ENCODE results near the gene PRSS56.

Gene PRSS56

DNA sequence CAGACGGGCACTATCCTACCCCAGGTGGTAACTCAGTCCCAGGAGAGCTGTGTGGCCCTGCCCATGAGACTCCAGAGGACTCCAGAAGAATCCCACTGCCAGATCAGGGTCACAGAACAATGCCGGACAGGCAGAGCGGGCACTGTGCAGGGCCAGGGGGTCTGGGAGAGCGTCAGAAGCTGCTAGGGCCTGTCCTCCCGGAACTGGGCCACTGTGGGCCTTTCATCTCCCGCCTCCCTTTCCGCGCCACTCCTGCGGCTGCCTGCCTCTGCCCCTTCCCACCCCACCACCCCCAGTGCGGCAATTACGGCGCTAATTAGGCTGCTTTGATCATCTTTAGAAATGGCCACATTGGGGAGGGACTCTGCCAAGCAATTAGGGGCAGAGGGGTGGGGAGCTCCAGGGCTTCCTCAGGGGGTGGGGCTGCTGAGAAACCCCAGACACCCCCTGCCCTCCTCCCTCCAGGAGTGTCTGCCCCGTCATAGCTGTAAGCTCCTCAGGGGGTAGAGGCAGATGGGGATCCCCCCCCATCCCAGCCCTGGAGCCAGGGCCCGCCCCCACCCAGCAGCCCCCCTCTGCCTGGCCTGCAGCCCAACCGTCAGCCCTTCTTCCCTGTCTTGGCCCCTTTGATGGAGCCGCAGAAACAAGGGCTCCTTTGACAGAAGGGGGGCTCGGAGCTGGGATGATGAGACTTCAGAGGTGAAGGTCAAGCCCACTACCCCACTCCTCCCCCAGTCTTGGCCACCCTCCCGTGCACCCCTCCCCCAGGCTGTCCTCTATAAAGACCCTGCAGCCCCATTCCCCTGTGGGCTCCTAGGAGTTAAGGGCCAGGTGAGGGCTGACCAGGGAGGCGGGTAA lies at the start of gene PRSS56:
Gene PRSS56, plus strand, starts transcription at position 808 of the 858 bp plus-strand sequence. CDS start 211 bp downstream, outside the sequence.
- no peak for DNase-seq (ENCODE audit: low read depth)

DNA sequence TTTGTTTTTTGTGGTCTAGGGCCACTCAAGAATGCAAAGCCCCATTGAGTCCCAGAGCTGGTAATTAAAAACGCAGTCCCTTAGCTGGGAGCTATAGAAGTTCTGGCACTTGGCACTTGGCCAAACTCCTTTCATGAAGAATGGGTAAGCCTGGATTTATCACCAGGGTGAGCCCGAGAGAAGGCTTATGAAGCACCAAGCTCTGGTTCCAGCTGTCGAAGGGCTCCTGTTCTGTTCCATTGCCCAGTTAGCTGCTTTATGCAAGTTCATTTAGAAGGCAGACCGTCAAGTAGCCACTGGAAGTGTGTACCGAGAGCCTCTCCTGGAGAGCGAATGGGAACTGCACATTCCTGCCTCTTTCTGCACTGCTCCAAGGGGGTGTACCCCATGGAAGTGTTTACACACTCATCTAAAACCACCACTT lies 46.7 kb upstream of the PRSS56 start:
- no peak for DNase-seq (ENCODE audit: low read depth)

DNA sequence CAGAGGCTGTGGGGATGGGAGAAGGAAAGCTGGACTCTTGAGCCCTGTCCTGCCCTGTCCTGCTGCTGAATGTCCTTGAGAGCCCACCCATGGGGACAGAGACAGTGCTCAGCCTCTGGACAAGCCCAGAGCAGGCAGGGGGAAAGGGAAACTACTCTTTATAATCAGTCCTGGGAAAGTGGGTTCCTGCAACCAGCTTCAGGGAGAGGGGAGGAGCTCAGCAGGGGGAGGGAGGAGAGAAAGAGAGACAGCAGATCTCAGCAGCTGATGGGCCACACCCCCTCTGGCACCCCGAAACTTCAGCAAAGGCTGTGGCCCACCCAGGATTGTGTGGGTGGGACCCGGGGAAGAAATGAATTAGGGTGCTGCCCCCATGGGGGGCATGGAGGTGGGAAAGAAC lies 44.1 kb upstream of the PRSS56 start:
- DNase-seq (ENCODE audit: low read depth): no peak

DNA sequence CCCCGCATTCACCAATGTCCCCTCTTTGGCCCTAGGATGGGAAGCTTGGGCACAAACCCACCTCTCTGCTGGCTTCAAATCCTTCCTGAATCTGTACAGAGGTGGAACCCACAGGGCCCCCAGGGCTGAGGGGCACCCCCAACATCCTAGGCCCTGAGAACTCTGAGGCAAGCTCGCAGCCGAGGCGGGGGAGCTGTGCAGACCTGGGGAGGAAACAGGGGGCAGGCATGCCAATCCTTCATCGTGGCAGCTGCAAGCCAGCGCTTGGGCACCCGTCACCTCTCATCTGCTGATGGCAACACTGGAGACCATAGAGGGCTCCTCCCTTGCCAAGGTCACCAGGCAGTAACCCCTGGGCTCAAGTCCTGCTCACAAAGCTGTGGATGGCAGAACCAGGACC lies 43.4 kb upstream of the PRSS56 start:
- DNase-seq (ENCODE audit: low read depth): no peak

DNA sequence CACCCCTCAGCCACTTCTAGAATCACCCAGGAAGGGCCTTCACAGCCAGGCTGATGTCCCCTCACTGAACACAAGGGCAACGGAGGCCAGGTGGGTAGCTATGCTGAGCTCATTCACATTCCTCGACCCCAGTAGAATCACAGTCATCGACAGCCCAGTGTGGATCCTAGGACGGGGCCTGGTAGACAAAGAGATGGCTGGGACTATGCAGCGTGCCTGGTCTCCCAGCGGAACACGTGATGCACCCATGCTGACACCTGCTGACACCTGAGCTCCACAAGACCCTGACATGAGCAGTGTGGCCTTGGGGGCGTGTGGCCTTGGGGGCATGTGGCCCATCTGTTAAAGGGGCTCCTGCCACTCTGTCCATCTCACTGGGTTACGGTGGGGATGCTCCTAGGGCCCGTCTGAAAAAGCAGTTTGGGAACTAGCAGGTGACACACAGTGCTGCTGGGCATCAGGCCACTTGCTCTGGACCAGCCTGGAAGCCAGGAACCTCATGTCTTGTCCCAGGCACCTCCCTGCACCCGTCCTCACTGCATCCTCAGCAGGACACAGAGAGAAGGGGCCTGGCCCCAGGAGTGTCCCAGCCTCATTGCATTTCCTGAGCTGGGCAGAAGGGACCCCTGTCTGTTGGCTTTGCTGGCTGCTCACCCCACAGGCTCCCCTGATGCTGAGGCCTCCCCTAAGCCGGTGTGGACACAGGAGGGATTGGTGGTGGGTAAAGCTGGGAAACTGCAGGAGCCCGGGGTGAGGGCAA lies 42.3 kb upstream of the PRSS56 start:
- DNase-seq (ENCODE audit: low read depth): no peak

DNA sequence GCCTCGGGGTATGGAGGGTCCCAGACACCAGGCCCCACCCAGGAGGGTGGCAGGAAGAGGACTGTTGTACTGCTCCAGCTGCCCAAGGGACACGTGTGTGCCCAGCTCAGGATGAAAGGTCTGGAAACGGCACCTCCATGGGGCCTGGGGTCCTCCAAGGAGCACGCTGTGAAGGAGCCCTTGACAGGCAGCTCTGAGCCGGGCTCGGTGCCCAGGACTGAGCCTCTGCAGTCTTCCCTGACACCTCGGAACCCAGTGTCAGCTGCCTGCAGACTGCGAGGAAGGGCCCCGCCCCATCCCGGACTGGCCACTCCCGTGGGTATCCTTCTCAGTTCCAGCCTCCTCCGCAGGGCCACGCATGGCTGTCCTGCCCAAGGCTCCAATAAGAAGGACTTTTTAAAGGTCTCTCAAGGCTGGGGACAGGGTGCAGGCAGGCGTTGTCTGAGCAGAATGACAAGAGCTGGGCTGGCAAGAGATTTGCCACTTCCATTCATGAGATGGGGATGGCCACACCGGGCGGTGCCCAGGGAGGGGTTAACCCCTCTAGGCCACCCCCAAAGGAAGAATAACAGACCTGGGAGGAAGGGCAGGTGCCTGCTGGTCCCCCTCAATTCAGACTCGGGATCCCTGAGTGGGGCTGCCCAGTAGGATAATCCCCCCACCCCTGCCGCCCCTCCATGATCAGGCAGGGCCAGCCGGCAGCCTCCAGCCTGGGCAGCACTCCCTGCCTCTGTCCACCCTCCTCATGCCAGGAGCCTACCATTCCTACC lies 41.4 kb upstream of the PRSS56 start:
- no peak for DNase-seq (ENCODE audit: low read depth)

DNA sequence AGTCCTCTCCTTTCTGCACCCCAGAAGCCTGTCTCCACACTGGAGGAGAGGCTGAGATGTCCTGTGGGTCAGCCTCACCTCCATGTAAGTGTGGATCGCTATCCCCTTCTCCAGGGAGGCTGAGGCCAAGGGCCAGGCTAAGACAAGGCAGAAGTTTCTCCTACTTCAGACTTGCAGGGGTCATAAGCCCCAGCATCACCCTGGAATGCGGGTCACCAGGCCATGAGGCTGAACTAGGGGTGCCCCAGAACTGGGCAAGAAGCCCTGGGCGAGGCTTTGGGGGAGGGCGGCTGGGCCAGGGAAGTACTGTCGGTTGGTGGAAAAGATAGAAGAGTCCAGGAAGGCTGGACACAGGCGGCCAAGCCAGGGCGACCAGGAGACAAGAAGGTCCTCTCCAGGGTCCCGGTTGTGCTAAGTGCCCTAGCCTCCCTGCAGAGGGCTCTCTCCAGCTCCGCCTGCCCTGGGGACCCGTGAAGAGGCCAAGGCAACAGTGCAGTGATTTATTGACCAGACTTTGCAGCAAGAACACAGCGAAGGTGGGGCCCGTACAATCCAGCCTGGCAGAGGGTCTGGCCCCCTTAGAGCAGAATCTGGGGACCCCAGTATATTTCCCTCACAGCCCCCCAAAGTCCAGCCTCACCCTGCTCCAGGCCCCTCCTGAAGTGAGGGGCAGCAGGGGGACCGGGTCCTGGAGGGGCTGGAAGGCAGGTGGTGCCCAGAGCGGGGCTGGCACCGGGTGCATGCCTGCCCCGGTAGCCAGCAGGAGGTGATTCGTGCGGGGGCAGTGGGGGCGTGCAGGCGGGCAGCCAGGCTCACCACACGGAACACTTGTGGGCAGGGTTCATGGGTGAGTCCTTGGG lies 40.6 kb upstream of the PRSS56 start:
- no peak for DNase-seq (ENCODE audit: low read depth)

DNA sequence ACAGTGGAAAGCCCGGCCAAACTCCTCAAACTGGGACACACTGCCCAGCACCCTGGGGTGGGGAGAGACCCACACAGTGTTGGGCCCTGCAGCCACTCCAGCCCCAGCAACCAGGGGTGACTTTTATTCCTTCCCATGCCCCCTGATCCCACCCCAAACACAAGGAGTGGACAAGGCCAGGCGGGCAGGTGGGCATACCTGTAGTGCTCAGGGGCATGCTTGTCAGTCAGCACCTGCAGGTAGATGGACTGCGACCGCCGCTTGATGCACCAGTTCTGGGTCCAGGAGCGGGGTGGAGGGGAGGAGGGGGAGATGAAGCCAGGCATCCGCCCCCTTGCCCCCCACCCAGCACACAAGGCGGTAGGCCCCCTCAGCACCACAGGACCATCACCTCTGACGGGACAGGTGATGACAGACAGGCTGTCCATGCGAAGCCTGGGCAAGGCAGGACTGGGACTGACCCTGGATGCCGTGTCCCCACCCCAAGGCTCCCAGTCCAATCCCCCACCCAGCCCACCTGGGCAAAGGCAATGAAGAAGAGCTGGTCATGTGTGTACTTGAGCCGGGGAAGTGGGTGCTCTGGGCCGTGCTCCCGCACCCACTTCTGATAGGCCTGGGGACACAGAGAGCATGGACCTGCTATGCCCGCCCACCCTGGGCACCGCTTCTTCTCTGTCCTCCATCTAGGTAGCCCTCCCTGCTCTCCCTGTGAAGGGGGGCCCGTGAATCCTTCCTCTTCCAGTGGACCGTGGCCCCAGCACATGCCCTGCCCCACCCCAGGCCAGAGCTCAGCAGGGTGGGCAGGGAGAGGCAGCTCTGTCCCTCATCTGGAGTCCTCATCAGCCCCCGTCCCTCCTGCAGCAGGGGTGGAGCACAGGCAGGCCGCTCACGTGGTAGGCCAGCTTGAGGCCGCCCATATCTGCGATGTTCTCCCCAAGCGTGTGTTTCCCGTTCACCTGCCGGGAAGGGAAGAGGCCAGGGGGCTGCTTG lies 39.7 kb upstream of the PRSS56 start:
- DNase-seq (ENCODE audit: low read depth): no peak

DNA sequence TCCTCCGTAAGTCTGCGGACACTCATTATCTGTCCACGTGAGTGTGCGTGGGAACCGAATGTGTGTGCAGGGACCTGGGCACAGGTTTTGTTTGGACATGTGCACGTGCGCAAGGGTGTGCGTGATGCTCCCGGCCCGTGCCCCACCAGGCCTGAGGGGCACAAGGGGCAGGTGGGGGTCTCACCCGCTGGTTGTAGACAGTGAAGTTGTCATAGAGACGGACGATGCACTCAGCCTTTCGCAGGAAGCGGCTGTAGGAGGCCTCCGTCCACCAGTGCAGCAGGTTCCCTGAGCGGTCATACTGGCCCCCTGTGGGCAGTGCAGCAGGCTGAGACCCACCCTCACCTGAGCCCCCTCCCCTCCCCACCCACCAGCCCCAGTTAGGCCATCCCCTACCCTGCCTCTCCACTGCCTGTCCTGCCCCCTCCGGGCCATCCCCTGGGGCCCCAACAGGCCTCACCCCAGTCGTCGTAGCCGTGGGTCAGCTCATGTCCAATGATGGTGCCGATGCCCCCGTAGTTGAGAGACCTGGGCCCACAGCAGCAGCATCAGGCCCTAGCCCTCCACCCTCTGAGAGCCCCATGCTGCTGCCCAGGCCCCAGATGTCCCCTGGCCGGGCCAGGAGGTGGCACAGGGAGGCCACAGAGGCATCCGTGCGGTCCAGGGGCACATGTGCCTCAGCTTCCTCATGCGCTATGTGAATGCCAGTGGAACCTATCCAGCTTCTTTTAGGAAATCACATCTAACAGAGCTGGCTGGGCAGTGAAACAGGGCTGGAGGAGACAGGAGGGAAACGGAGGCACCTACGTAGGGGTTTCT lies 38.7 kb upstream of the PRSS56 start:
- DNase-seq (ENCODE audit: low read depth): no peak

DNA sequence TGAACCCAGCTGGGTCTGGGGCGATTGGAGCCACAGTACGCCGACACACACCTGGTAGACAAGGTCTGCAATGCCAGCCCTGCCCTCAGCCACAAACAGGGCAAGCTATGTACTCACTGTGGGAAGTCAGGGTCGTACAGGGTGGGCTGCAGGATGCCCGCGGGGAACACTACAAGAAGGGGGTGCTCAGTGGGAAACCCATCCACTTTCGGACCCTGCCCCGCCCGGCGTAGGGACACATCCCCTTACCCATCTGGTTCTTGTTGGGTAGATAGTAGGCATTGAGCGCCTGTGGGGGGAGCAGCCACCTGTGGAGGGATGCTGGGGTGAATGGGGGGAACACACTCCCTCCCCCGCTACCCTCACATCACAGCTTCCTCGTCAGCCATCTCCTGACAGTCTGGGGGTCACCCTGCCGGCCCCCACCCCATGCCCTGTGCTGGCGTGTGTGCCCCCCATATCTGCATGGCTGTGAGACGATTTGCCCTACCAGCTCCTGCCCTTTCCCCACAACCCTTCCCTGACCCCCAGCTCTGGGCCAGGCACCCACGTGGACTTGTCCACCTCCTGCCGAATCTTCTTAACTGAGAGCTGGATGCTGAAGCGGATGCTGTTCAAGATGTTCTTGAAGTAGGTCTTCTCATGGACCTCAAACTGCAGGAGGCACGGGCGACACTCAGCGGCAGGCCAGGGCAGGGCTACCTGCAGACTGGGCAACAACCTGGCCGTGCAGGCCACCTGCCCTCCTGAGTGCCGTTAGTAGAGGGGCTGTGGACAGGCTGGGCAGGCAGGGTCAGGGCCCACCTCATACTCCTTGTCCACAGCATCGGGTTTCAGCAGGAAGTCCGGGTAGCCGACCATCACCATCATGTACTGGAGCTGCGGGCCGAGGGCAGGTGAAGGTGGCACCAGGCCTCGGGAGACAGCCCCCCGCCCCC lies 37.6 kb upstream of the PRSS56 start:
- DNase-seq (ENCODE audit: low read depth): no peak

DNA sequence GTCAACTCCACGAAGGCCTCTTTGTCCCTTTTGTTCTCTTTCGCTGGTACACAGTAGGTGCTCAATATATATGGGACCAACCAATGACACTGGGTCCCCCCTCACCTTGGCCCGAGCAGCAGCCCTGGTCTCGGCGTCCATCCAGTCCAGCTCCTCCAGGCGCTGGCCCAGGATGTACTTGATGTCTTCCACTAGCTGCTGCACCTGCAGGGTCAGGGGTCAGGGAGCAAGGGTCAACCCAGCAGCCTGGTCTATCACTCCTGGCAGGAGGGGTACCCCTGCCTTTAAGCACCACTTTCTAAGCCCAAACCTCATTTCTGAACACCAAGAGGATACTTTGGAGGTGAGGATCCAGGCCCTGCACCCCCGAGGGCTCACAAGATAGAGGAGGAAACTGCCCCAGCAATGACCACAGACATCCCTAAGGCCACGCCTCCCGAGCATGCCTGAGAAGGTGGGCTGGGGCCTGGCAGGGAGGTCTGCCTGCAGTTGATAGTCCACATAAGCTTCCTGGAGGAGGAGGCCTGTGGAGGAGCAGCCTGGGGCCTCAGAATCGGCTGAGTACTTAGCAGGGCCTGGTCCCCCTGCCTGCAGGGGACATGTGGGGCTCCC lies 36.8 kb upstream of the PRSS56 start:
- no peak for DNase-seq (ENCODE audit: low read depth)

DNA sequence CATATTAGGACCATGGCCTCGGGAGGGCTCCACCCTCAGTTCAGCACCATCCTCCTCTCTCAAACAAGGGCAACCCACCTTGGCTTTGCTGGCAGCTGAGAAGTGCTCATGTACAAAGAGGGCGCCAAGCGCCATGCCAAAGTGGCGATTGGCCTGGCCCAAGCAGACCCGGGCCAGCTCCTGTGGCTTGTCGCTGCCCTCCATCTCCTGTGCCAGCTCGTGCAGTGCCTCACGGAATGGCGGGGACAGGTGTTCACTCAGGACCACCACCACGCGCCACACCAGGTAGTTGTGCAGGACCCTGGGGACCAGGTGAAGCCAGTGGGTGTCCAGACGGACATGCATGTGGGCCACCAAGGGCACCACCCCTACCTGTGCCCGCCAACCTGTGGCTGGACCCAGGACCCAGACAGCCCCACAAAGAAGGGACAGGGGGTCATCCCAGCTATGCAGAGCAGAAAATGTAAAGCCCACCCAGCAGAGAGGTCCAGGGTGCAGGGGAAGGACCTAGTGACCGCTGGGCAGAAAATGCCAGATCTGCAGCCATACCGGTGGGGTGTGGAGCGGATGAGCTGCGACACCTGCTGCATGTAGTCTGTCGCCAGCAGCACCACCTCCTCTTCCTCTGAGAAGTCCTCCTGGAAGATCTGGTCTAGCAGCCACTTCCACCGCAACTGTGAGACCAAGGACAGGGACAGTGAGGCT lies 36.1 kb upstream of the PRSS56 start:
- DNase-seq (ENCODE audit: low read depth): no peak

DNA sequence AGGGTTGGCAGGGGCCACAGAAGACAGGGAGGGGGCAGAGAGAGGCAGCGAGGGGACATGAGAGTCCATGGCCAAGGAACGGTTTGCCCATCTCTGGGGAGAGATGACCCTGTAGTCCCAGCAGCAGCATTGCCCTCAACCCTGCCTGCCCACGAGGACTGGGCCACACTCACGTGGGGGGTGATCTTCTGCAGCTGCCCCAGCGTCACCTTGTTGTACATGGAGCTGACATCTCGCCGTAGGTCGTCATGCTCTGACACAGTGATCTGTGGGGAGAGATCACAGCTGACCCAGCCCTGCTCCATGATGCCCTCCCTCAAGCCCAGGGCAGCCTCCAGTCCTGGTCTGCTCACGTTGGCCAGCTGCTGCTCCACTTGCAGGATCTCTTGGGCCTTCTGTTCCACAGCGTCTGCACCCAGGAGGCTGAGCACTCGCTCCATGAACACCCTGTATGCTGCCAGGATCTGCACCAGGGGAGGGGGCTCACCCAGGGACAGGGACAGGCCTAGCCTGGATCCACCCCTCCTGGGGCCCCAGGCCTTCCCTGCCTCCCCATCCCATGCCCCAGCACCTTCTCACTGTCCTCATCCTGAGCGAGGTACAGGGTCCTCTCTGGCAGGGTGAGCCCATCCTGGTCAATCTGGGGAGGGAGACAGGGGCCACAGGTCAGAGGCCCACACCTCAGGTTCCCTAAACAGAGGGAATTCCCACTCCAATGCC lies 35.4 kb upstream of the PRSS56 start:
- DNase-seq (ENCODE audit: low read depth): no peak

DNA sequence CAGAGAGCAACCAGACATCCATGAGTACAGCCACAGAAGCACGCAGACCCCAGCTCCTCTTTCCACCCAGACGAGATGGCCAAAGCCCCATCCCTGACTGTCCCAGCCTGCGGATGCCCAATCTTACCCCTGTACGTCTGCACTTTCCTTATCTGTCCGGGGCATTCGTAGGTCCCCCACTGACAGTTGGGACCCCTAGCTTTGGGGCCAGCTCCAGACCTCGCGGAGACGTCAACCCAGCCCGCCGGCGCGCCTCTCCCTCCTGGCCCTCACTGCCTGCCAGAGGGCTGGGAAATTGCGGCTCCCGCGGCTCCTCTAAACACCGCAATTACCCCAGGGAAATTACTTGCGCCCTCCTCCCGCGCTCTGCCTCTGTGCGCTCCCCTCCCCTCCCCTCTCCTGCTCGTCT lies 34.8 kb upstream of the PRSS56 start:
- DNase-seq (ENCODE audit: low read depth): no peak

DNA sequence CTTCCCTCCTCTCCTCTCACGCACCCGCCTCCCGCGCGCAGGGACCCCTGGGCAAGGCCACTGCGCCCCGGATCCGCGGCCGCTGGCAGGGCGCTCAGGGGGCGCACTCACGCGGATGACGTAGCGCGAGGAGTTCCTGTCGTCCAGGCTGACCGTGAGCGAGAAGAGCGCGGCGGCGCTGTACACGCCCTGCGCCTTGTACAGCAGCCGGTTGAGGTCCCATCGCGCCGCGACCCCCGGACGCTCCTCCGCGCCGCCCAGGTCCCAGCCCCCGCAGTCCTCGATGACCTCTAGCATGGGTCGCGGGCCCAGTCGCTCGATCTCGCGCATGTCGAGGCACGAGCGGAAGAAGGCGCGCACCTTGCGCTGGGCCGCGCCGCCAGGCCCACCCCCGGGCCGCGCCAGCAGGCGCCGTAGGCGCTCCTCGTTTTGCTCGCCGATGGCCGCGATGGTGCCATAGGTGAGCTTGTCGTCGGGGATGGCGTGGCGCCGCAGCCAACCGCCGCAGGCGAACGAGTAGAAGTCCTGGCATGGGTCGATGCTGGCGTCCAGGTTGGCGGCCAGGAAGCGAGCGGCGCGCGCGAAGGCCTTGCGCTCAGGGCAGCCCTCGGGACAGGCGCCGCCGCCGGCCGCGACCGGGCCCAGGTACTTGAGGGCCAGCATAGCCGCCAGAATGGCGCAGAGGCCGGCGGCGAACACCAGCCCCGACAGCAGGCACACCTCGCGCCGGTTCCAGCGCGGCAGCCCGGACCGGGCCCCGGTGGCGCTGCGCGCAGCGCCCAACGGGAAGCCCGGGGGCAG lies 34.2 kb upstream of the PRSS56 start:
- DNase-seq (ENCODE audit: low read depth): no peak

Data from stimulated activated CD4-positive, alpha-beta T cell treated with anti-CD3 and anti-CD28 coated beads, Interleukin-2, amount 100 ng/mL, for 4 hours (primary cell).